Astrocyte of the hippocampus (primary cell): ENCODE results near the gene GABRB3.

ENCODE experiments used
- DNase-seq: peaks from one replicate; pipeline ENCODE4 v3.0.0; 2011; ENCODE audit warnings: low read depth, low spot score

GABRB3 gene

DNA sequence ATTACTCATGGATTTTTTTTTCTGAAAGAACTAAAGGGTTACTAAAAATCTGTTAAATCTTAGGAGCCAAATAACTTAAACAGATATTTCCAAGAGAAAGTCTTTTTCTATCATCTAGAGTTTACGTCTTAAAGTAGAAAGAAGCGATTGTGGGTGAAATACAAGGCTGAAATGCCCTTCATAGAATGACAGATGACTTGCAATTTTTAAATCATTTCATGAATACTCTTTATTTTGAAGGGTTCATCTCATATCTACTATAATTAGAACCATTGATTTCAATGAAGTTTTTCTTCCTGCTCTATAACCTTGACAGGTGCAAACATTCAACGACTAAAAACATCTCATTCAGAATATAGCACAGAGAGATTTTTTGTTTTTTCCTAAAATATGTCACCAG lies 217.0 kb downstream of the GABRB3 start:
- DNase-seq: no peak

DNA sequence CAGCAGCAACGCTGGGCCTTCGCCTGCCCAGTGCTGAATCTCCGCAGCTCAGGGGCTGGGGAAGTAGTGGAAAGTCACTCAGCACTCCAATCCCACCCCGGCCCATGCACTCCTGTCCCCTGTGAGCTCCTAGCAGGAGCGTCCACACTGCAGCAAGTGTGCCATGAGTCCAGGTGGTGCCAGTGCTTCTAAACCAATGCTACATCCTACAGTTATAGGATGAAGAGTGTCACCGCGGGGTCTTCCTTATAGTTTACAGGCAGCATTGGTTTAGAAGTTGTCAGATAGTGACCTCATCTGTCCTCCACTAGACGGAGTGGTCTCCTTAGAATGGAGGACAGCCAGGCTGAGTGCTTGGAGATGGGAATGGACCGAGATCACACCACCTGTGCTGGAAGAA lies 221.4 kb downstream of the GABRB3 start:
- no peak for DNase-seq

DNA sequence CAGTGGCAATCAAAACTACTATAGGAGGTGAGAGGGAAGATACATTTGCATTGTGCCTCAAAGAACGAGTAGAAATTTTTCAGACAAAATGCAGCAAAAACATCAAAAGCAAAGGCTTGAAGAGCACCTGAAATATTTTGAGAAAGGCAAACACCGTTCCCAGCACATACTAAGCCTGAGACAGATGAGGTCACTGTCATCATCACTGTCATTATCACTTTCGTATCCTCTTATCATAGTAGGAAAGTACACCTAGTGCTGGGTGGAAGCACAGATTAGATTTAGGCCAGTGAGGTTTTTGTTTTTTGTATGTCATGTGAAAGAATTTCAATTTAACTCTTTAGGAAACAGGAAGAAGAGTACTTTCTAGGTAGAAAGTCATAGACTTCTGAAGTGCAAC lies 222.0 kb downstream of the GABRB3 start:
- DNase-seq: no peak

DNA sequence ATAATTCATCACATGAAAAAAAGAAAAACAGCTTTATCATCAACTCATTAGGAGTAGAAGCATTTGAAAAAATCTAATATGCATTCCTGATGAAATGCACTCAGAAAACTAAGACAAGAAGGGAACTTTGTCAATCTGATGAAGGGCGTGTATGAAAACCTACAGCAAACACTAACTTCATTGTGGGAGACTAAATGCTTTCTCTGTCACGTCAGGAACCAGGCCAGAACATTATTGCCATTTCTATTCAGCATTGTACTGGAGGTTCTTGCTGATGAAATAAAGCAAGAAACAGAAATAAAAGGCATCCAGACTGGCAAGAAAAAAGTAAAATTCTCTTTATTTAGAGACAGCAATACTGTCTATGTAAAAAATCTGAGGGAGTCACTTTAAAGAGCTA lies 235.2 kb downstream of the GABRB3 start:
- no peak for DNase-seq

DNA sequence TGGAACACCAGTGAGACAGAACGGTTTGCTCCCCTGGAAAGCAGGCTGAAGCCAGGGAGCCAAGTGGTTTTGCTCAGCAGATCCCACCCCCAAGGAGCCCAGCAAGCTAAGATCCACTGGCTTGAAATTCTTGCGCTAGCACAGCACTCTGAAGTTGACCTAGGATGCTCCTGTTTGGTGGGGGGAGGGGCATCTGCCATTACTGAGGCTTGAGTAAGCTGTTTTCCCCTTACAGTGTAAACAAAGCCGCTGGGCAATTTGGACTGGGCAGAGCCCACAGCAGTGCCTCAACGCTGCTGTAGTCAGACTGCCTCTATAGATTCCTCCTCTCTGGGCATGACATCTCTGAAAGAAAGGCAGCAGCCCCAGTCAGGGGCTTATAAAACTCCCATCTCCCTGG lies 241.4 kb downstream of the GABRB3 start:
- no peak for DNase-seq

DNA sequence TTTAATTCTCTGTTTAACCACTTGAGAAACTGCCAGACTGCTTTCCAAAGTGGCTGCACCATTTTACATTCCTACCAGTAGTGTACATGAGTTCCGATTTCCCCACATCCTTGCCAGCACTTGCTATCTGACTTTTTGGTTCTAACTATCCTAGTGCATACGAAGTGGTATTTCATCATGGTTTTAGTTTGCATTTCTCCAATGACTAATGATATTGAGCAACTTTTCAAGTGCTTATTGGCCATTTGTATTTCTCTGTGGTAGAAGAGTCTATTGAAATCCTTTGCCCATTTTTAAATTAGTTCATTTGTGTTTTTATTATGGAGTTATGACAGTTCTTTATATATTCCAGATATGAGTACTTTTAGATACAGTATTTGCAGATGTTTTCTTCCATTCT lies 247.8 kb downstream of the GABRB3 start:
- no peak for DNase-seq

DNA sequence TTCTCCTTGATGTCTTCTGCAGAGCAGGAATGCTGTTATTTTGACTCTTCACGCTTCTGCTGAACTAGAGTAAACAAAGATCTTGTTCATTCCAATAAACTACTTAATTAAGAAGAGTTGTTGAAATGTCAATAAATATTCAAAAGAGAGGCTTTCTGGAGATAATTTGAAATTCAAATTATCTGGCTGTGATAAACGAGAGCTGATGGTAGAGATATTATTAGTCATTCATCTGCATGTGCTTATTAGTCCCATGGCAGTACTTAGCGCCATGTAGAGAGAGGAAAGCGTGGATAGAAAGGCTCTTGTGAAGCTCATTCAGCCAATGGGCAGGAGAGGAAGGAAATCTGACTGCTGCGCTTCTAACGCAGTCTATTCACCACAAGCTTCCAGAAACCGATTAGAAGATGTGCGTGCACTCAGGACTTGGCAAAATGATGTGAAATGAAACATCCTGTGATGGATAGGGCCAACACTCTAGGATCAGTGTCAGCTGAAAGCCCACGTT lies 251.1 kb downstream of the GABRB3 start:
- no peak for DNase-seq

DNA sequence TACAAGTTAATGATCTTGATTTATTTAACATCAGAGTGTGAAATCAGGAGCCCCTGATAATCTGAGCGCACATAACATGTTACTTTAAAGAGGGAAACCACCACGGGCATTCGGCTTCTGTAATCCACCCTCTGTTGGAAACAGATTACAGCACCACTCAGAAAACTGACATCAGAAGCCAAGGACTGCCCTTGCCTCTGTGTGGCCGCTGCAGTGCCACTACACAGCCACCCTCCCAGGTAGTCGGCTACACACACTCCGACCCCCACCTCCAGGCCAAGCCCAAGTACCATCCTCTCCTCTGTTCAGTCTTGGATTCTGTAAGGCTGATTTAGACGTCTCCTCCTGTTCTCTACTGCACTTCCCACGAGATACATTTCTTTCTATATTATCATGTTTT lies 251.7 kb downstream of the GABRB3 start:
- DNase-seq: no peak

DNA sequence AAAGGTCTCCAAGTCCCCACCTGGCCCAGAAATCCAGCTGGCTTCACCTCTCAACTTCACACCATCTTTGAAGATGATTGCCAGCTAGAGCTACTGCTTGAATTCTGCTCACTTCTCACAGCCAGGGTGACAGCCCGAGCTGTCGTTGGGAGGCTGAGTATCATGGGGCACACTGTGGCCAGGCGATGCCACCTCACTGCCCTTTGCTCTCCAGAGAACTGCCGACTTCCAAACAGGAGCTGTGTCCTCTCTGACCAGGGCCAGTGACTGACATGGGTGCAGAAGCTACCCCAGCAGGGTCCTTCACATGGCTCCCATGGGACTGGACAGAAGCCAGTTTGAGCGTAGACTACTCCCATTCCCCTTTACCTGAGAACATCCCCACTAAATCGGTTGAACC lies 254.0 kb downstream of the GABRB3 start:
- DNase-seq: no peak

DNA sequence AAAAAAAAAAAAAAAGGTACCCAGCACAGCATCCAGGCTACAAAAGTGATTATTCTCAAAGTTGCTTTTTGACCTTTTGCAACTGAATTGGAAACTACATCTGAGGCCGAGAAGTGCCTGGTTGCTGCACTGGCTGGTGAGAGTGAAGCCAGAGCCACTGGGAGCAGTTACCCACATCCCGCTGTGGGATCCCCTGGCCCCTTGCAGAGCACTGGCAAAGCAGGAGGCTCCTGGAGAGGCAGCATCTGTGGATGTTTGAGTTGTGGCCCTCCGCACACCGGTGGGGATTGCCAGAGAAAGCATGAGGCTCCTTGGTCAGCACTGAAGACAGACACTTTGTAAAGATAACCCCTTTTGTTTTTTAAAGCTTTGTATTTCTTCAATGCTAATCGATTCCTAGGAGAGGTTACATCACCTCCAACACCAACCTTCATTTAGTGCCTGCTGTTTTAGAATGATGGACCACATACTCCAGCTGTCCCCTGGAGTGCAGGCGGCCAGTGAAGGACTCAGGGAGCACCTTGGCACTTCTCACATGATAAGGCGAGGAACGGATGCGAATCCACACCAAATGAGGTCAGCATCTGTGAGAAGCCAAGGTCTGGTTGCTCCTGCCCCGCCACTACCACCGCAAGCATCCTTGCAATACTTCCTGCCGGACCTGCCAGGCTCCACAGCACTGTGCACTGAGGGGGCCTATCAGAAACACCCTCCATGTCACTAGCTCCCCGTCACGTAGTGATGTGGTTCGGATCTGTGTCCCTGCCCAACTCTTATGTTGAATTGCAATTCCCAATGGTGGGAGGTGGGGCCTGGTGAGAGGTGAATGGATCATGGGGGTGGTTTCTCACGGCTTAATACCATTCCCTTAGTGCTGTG lies 256.5 kb downstream of the GABRB3 start:
- no peak for DNase-seq

DNA sequence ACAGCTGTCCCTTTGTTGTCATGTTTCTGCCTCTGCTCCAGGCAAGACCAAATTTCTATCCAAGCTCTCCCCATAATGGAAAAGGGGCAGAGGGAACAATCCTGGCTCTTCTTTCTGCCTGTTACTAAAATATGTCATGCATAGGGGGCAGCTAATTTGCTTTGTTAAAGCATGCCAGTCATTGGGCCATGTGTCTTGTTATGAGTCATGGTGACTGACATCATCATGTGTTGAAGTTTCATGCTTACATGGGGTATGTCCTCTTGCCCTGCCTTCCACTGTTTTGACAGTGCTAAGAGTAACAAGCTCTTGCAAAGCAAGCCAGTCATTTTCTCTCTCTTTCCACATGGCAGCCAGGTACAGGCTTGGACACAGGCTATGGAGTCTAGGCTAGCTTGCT lies 268.9 kb downstream of the GABRB3 start:
- no peak for DNase-seq
